Measurements from ENCODE around the gene AADACL3. TPM values are rescaled to one million over a fixed set of nuclear protein-coding genes. Genes with fewer than 3 reads are reported as not detected.
"Not testable (repeated sequence)": the region's sequence is repeated elsewhere in the genome, so short reads cannot be mapped to it uniquely, and the experiment has no call there.

Gene AADACL3
- total RNA-seq, 1 donor from 2014 or later, result not detected

GRCh38 chr1:12714710-12715475, 1.0 kb upstream of the AADACL3 start:
- no peak for DNase-seq (ENCODE audit: low read depth)
- no peak overlapping the region for H3K4me3 ChIP-seq (ENCODE audit: low read depth, low read length)
- TF ChIP-seq CTCF (conservative IDR thresholded peaks at IDR 0.05; ENCODE audit: low read depth, low read length), result no peak

DNA sequence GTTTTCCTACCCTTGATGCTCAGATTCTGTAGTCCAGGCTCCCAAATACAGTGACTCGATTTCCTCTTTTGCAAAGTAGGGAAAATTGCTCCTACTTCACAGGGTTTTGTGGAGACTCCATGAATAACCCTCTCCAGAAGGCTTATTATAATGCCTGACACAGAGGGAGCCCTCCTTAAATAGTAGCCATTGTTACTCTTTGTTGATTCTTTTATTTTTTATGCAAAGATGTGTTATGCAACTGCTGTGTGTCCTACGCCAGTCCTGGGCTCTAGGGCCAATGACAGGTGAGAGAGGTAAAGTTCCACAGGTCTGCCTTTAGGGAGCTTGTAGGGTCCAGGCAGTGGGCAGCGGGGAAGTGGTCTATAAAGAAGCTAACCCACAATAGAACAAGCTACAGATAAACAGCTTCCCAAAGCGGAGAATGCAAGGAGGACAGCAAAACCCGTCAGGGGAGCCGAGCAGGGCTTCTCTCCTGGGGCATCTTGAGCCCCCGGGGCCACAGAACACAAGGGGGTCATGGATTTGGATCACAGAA, 1.5 kb downstream of the AADACL3 start:
- DNase-seq (ENCODE audit: low read depth), result no peak
- no peak overlapping the region for H3K4me3 ChIP-seq (ENCODE audit: low read depth, low read length)
- no peak for TF ChIP-seq CTCF (conservative IDR thresholded peaks at IDR 0.05; ENCODE audit: low read depth, low read length)

- no peak for TF ChIP-seq CTCF (conservative IDR thresholded peaks at IDR 0.05; ENCODE audit: low read depth, low read length)
- no peak overlapping the region for H3K4me3 ChIP-seq (ENCODE audit: low read depth, low read length)
- no peak for DNase-seq (ENCODE audit: low read depth)
These were observed 6.7 kb downstream of the AADACL3 start for GRCh38 chr1:12722626-12723025.

- no peak for DNase-seq (ENCODE audit: low read depth)
- no peak overlapping the region for H3K4me3 ChIP-seq (ENCODE audit: low read depth, low read length)
- no peak for TF ChIP-seq CTCF (conservative IDR thresholded peaks at IDR 0.05; ENCODE audit: low read depth, low read length)
These were observed 12.5 kb downstream of the AADACL3 start for GRCh38 chr1:12728391-12728790.

DNA sequence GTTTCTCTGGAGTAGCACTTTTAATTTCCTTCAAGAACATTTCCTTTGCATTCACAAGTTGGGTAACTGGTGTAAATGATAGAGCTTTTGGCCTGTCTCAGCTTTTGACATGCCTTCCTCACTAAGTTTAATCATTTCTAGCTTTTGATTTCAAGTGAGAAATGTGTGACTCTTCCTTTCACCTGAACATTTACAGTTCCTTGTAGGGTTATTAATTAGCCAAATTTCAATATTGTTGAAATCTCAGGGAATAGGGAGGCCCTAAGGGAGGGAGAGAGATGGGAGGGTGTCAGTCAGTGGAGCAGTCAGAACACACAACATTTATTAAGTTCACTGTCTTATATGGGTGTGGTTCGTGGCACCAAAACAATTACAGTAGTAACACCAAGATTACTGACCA, 14.2 kb downstream of the AADACL3 start:
- no peak overlapping the region for H3K4me3 ChIP-seq (ENCODE audit: low read depth, low read length)
- DNase-seq (ENCODE audit: low read depth), result no peak
- no peak for TF ChIP-seq CTCF (conservative IDR thresholded peaks at IDR 0.05; ENCODE audit: low read depth, low read length)

DNA sequence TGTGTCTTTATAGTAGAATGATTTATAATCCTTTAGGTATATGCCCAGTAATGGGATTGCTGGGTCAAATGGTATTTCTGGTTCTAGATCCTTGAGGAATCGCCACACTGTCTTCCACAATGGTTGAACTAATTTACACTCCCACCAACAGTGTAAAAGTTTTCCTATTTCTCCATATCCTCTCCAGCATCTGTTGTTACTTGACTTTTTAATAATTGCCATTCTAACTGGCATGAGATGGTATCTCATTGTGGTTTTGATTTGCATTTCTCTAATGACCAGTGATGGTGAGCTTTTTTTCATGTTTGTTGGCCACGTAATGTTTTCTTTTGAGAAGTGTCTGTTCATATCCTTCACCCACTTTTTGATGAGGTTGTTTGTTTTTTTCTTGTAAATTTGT, 15.2 kb downstream of the AADACL3 start:
- not testable (repeated sequence) for DNase-seq (ENCODE audit: low read depth); H3K4me3 ChIP-seq (ENCODE audit: low read depth, low read length)

DNA sequence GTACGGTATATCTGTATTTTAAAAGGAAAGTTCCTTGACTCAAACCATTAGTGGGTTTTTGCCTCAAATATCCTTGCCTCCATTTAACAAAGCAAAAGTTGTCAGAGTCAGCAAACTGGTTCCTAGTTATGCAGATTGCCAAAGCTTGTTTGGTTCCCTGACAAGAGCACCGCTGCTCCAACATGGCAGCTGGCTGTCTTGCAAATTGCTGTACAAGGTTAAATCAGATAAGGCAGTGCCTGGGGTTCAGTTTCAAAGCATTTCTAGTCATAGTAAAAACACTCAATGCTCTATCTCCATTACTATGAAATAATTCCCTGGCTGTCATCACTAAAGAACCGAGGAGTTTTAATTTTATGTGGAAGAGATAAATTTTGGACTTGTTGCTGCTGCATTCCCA, 18.7 kb downstream of the AADACL3 start:
- DNase-seq (ENCODE audit: low read depth), result no peak
- no peak for TF ChIP-seq CTCF (conservative IDR thresholded peaks at IDR 0.05; ENCODE audit: low read depth, low read length)
- no peak overlapping the region for H3K4me3 ChIP-seq (ENCODE audit: low read depth, low read length)
